Urinary bladder (tissue), 4 donors: ENCODE data around the gene PHYHIPL. TPM values are rescaled to one million over a fixed set of nuclear protein-coding genes. Genes with fewer than 3 reads are reported as not detected.
A peak's percentile ranks its signal among the peaks of the same experiment; 100 is the strongest.

Experiments used
- DNase-seq: peaks from one replicate; pipeline ENCODE4 v3.0.0-alpha.2; 2015; ENCODE audit errors: extremely low spot score
- H3K27ac ChIP-seq: one replicate; pipeline ENCODE4 v1.5.1; 2013; ENCODE audit warnings: low read depth, mild to moderate bottlenecking, moderate library complexity
- H3K36me3 ChIP-seq: one replicate; pipeline ENCODE4 v1.6.1; 2013; ENCODE audit warnings: mild to moderate bottlenecking, moderate library complexity; ENCODE audit not compliant: insufficient read depth
- H3K4me1 ChIP-seq: one replicate; pipeline ENCODE4 v1.6.1; 2013; ENCODE audit warnings: mild to moderate bottlenecking, moderate library complexity; ENCODE audit not compliant: insufficient read depth
- H3K4me3 ChIP-seq: one replicate; pipeline ENCODE4 v1.5.1; 2013; ENCODE audit warnings: low read depth, low read length
- WGBS: extraction: QIAGEN DNeasy Blood & Tissue Kit; methylation state at CpG from one replicate; pipeline ENCODE4 v1.1.7; 2013; 5-methylcytosine and 5-hydroxymethylcytosine counted together
- polyA plus RNA-seq: library from polyadenylated mRNA; stranded (reverse); fragments of 200-250 nt; gene quantifications from one replicate; pipeline ENCODE4 v1.2.3, GENCODE V29; 2013
- total RNA-seq: library from RNA; depleted of rRNA; stranded (reverse); fragments of >200 nt; gene quantifications from one replicate; pipeline ENCODE4 v1.2.3, GENCODE V29; 2014
- donor health status: healthy with polysubstance abuse.
- donor health status: healthy.

The PHYHIPL gene
- total RNA-seq (0.85 TPM), polyA plus RNA-seq (0.54 TPM)

- no peak for DNase-seq
- Histone ChIP-seq H3K27ac (no peak within 1 kb of the TSS), H3K36me3 (no peaks in the 10 kb centered on the region), H3K4me1 (peaks cover 2% of the 10 kb centered on the region), H3K4me3 (peak within 1 kb of the TSS; percentile 24)
- WGBS, result 1% methylated on average over 89 of the region's 90 CpGs
These were observed at the start of gene PHYHIPL for GRCh38 chr10:59176241-59177030. Gene PHYHIPL (plus strand): TSS chr10:59176643. CDS start chr10:59176854, 211 bp downstream.

- 74% methylated on average over 3 of the region's 3 CpGs for WGBS
- no peaks in the 10 kb centered on the region for H3K36me3 ChIP-seq
- H3K4me1 ChIP-seq, result no peaks in the 10 kb centered on the region
- no peak overlapping the region for H3K4me3 ChIP-seq
- no peak for DNase-seq
- H3K27ac ChIP-seq, result no peak overlapping the region
These were observed 49.5 kb upstream of the PHYHIPL start for GRCh38 chr10:59126991-59127390.

- Histone ChIP-seq H3K27ac (no peak overlapping the region), H3K4me3 (no peak overlapping the region), H3K36me3 (no peaks in the 10 kb centered on the region), H3K4me1 (no peaks in the 10 kb centered on the region)
- 65% methylated on average over 1 of the region's 1 CpG for WGBS
- no peak for DNase-seq
These were observed 48.5 kb upstream of the PHYHIPL start for GRCh38 chr10:59127991-59128390.

- no peak for DNase-seq
- no peak overlapping the region for H3K27ac ChIP-seq
- H3K4me1 ChIP-seq, result no peaks in the 10 kb centered on the region
- H3K36me3 ChIP-seq, result no peaks in the 10 kb centered on the region
- H3K4me3 ChIP-seq, result no peak overlapping the region
These were observed 46.6 kb upstream of the PHYHIPL start for GRCh38 chr10:59129867-59130266.

GRCh38 chr10:59131666-59132065 lies 44.8 kb upstream of the PHYHIPL start:
- 34% methylated on average over 1 of the region's 1 CpG for WGBS
- DNase-seq, result no peak
- H3K4me3 ChIP-seq, result no peak overlapping the region
- H3K27ac ChIP-seq, result no peak overlapping the region
- no peaks in the 10 kb centered on the region for H3K36me3 ChIP-seq
- no peaks in the 10 kb centered on the region for H3K4me1 ChIP-seq

GRCh38 chr10:59133841-59134593 lies 42.4 kb upstream of the PHYHIPL start:
- no peak overlapping the region for H3K27ac ChIP-seq
- no peaks in the 10 kb centered on the region for H3K4me1 ChIP-seq
- no peak overlapping the region for H3K4me3 ChIP-seq
- DNase-seq, result no peak
- 64% methylated on average over 1 of the region's 1 CpG for WGBS
- no peaks in the 10 kb centered on the region for H3K36me3 ChIP-seq

GRCh38 chr10:59134785-59135184 lies 41.7 kb upstream of the PHYHIPL start:
- WGBS, result 84% methylated on average over 3 of the region's 3 CpGs
- H3K36me3 ChIP-seq, result no peaks in the 10 kb centered on the region
- no peak overlapping the region for H3K4me3 ChIP-seq
- no peak for DNase-seq
- no peak overlapping the region for H3K27ac ChIP-seq
- no peaks in the 10 kb centered on the region for H3K4me1 ChIP-seq

GRCh38 chr10:59135275-59135674 lies 41.2 kb upstream of the PHYHIPL start:
- Histone ChIP-seq H3K36me3 (no peaks in the 10 kb centered on the region), H3K4me1 (no peaks in the 10 kb centered on the region), H3K27ac (no peak overlapping the region), H3K4me3 (no peak overlapping the region)
- 69% methylated on average over 3 of the region's 3 CpGs for WGBS
- no peak for DNase-seq

GRCh38 chr10:59138052-59138451 lies 38.4 kb upstream of the PHYHIPL start:
- H3K4me1 ChIP-seq, result no peaks in the 10 kb centered on the region
- no peak for DNase-seq
- no peak overlapping the region for H3K27ac ChIP-seq
- WGBS, result 94% methylated on average over 23 of the region's 23 CpGs
- no peaks in the 10 kb centered on the region for H3K36me3 ChIP-seq
- H3K4me3 ChIP-seq, result no peak overlapping the region

GRCh38 chr10:59143544-59143943 lies 32.9 kb upstream of the PHYHIPL start:
- DNase-seq, result no peak
- WGBS, result 58% methylated on average over 1 of the region's 1 CpG
- H3K27ac ChIP-seq, result no peak overlapping the region
- no peaks in the 10 kb centered on the region for H3K36me3 ChIP-seq
- H3K4me1 ChIP-seq, result no peaks in the 10 kb centered on the region
- no peak overlapping the region for H3K4me3 ChIP-seq

GRCh38 chr10:59148701-59149100 lies 27.7 kb upstream of the PHYHIPL start:
- 40% methylated on average over 2 of the region's 2 CpGs for WGBS
- Histone ChIP-seq H3K4me1 (no peaks in the 10 kb centered on the region), H3K36me3 (no peaks in the 10 kb centered on the region), H3K4me3 (no peak overlapping the region), H3K27ac (no peak overlapping the region)
- DNase-seq, result no peak

- 97% methylated on average over 2 of the region's 2 CpGs for WGBS
- Histone ChIP-seq H3K36me3 (no peaks in the 10 kb centered on the region), H3K27ac (no peak overlapping the region), H3K4me1 (no peaks in the 10 kb centered on the region), H3K4me3 (no peak overlapping the region)
- DNase-seq, result no peak
These were observed 20.9 kb upstream of the PHYHIPL start for GRCh38 chr10:59155556-59155955.

- 91% methylated on average over 2 of the region's 2 CpGs for WGBS
- DNase-seq, result no peak
These were observed 8.9 kb upstream of the PHYHIPL start for GRCh38 chr10:59167512-59167911.

GRCh38 chr10:59172567-59172966 lies 3.9 kb upstream of the PHYHIPL start:
- H3K4me1 ChIP-seq, result peaks cover 2% of the 10 kb centered on the region
- no peak for DNase-seq
- no peaks in the 10 kb centered on the region for H3K36me3 ChIP-seq
- H3K4me3 ChIP-seq, result no peak overlapping the region
- 85% methylated on average over 5 of the region's 5 CpGs for WGBS
- H3K27ac ChIP-seq, result no peak overlapping the region

More at GRCh38 chr10:59167512-59167911, 8.9 kb upstream of the PHYHIPL start:
- Histone ChIP-seq H3K4me1 (no peaks in the 10 kb centered on the region), H3K27ac (no peak overlapping the region), H3K36me3 (no peaks in the 10 kb centered on the region), H3K4me3 (no peak overlapping the region)
